GM12878 (cell line): ENCODE results near the gene GLRX5. TPM values are rescaled to one million over a fixed set of nuclear protein-coding genes. Genes with fewer than 3 reads are reported as not detected.
A peak's percentile ranks its signal among the peaks of the same experiment; 100 is the strongest.

Experiments used
- ASH2L ChIP-seq: fragments of 300-600, 200-600 bp; sonication (generic); IDR thresholded peaks from 2 replicates; pipeline ENCODE4 v1.6.1; 2017; ENCODE audit warnings: low read depth, mild to moderate bottlenecking, borderline replicate concordance
- CBFB ChIP-seq: IDR thresholded peaks from 2 replicates; pipeline ENCODE4 v1.6.1; 2016; ENCODE audit warnings: antibody characterized with exemption, low read depth
- CEBPB ChIP-seq, 2 experiments: fragments of 150-350 bp in 1 of 2; IDR thresholded peaks; 2 replicates each; pipeline ENCODE4 v1.6.1; 2012 to 2014; ENCODE audit warnings: low read depth in 2 of 2, low read length in 2 of 2, borderline replicate concordance in 1 of 2, inconsistent platforms in 1 of 2
- CEBPZ ChIP-seq: fragments of 150-350 bp; IDR thresholded peaks from 2 replicates; pipeline ENCODE4 v1.6.1; 2016; ENCODE audit warnings: low read depth, low read length
- ELK1 ChIP-seq: IDR thresholded peaks from 2 replicates; pipeline ENCODE4 v1.6.1; 2012; ENCODE audit warnings: low read depth, low read length, improper control_type of control experiment
- NFYB ChIP-seq: IDR thresholded peaks from 2 replicates; pipeline ENCODE4 v1.6.1; 2011; ENCODE audit warnings: low read depth, mild to moderate bottlenecking, low read length, improper control_type of control experiment, moderate library complexity; ENCODE audit not compliant: insufficient read depth
- POLR2AphosphoS5 ChIP-seq: IDR thresholded peaks from 2 replicates; pipeline ENCODE4 v1.6.1; 2011; ENCODE audit warnings: mild to moderate bottlenecking, low read length, inconsistent platforms
- RAD21 ChIP-seq: IDR thresholded peaks from 2 replicates; pipeline ENCODE4 v1.6.1; 2011; ENCODE audit warnings: mild to moderate bottlenecking, low read depth, low read length, moderate library complexity; ENCODE audit not compliant: insufficient read depth
- SMAD1 ChIP-seq: fragments of 450-650 bp; IDR thresholded peaks from 2 replicates; pipeline ENCODE4 v1.6.1; 2018; ENCODE audit warnings: mild to moderate bottlenecking, low read depth; ENCODE audit not compliant: partially characterized antibody
- SP1 ChIP-seq: IDR thresholded peaks from one replicate; pipeline ENCODE4 v1.6.1; 2011; ENCODE audit warnings: low read depth, low read length
- WRNIP1 ChIP-seq: IDR thresholded peaks from 2 replicates; pipeline ENCODE4 v1.6.1; 2011; ENCODE audit warnings: low read depth, low read length, improper control_type of control experiment, borderline replicate concordance
- ZNF687 ChIP-seq: fragments of 450-650 bp; IDR thresholded peaks from 2 replicates; pipeline ENCODE4 v1.6.1; 2017; ENCODE audit warnings: mild to moderate bottlenecking, moderate library complexity
- polyA plus RNA-seq, 11 experiments: library from polyadenylated mRNA; depleted of rRNA in 4 of 11; unstranded in 6 of 11; stranded (reverse) in 5 of 11; fragments of >200 nt; fragmentation: Nextera tagmentation in 4 of 11; fragmentation: Illumina TruSeq in 1 of 11; extraction: Ambion mirVana in 4 of 11; extraction: Trizol in 1 of 11; gene quantifications; 1 replicate in 1 of 11; 2 replicates in 10 of 11; pipeline versions ENCODE4 v1.2.1 to v1.2.3, GENCODE V29; 2011 to 2016; ENCODE audit warnings: inconsistent platforms in 2 of 11, missing spikeins in 2 of 11, low read depth in 1 of 11
- total RNA-seq, 4 experiments: library from RNA; depleted of rRNA in 3 of 4; stranded (reverse); fragments of >200 nt in 3 of 4; fragmentation: Illumina TruSeq in 1 of 4; extraction: Trizol in 1 of 4; gene quantifications; 2 replicates each; pipeline versions ENCODE4 v1.2.1 to v1.2.3, GENCODE V29; 2013 to 2021
- TF ChIP-seq, protein P1 (sequence below): fragments of 450-650 bp; formaldehyde crosslinking; IDR thresholded peaks from 2 replicates; pipeline ENCODE4 v1.4.0; 2022; ENCODE audit warnings: mild to moderate bottlenecking, moderate library complexity
- TF ChIP-seq, protein P2 (sequence below): IDR thresholded peaks from 2 replicates; pipeline ENCODE4 v1.6.1; 2011; ENCODE audit warnings: mild to moderate bottlenecking, low read depth, low read length, moderate library complexity; ENCODE audit not compliant: insufficient replicate concordance

GLRX5 gene
- total and polyA plus RNA-seq, 10 of the 15 experiments (the other 5 are each of a cell fraction or from before 2014, with no cell fraction given): 12.8 to 139 (median 55.4) TPM

DNA sequence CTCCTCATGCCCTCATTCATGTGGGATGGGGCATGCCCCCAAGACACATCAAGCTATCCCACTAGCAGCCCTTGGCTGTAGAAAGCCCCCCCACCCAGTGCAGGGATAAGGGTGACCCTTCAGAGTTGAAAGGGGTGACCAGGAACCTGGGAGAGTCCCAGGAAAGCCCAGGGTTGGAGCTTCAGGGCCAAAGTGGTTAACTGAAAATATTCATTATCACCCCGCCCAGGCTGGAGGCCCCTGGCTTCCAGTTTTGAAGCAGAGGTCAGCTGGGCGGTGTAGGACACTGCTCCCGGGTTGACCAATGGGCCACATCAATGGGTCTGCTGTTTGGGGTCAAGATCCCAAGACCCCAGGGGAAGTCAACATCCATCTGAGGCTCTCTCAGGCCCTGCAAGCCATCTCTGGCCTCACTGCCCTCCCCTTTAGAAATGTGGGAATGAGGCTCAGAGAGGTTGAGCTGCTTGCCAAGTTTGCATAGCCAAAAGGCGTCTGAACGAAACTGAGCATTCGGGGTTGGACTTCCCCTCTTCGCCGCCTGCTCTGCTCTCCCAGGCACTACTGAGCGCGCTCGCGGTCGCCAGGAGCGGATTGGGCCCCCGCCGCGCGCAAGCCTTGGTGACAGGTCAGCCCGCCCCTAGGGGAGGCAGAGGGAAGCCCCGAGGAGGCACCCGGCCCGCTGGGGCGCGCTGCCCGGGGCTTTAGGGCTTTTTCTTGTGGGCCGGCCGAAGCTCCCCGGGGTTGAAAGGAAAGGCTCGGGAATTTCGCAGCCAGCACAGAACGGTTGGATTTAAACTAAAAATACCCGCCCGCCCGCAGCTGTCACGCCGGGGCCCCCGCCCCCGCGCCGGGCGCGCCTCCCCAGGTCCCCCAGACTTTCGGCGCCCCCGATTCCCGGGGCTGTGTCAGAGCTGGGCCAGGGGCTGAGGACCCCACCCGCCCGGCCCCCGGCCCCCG is 19.0 kb upstream of the GLRX5 start (continued):
- no peak for TF ChIP-seq ZNF687
- TF ChIP-seq, protein P1, sequence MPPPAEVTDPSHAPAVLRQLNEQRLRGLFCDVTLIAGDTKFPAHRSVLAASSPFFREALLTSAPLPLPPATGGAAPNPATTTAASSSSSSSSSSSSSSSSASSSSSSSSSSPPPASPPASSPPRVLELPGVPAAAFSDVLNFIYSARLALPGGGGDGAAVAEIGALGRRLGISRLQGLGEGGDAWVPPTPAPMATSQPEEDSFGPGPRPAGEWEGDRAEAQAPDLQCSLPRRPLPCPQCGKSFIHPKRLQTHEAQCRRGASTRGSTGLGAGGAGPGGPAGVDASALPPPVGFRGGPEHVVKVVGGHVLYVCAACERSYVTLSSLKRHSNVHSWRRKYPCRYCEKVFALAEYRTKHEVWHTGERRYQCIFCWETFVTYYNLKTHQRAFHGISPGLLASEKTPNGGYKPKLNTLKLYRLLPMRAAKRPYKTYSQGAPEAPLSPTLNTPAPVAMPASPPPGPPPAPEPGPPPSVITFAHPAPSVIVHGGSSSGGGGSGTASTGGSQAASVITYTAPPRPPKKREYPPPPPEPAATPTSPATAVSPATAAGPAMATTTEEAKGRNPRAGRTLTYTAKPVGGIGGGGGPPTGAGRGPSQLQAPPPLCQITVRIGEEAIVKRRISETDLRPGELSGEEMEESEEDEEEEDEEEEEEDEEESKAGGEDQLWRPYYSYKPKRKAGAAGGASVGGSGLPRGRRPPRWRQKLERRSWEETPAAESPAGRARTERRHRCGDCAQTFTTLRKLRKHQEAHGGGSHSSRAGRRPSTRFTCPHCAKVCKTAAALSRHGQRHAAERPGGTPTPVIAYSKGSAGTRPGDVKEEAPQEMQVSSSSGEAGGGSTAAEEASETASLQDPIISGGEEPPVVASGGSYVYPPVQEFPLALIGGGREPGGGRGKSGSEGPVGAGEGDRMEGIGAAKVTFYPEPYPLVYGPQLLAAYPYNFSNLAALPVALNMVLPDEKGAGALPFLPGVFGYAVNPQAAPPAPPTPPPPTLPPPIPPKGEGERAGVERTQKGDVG (CRISPR knock-in tag): no peak
- peak; percentile 65 for TF ChIP-seq POLR2AphosphoS5
- no peak for TF ChIP-seq ELK1
- no peak for TF ChIP-seq ASH2L
- peak; percentile 38; the same call in 1 of the 2 replicates for TF ChIP-seq NFYB
- TF ChIP-seq, protein P2, sequence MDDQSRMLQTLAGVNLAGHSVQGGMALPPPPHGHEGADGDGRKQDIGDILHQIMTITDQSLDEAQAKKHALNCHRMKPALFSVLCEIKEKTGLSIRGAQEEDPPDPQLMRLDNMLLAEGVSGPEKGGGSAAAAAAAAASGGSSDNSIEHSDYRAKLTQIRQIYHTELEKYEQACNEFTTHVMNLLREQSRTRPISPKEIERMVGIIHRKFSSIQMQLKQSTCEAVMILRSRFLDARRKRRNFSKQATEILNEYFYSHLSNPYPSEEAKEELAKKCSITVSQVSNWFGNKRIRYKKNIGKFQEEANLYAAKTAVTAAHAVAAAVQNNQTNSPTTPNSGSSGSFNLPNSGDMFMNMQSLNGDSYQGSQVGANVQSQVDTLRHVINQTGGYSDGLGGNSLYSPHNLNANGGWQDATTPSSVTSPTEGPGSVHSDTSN: peak; percentile 24
- TF ChIP-seq SP1: peak; percentile 35
- TF ChIP-seq RAD21: peak; percentile 44
- no peak for TF ChIP-seq CEBPB (IDR thresholded peaks at IDR 0.05; ENCODE audit: borderline replicate concordance in 1 of 2, low read depth in 2 of 2, low read length in 2 of 2)
- TF ChIP-seq WRNIP1: no peak; the same call in 1 of the 2 replicates
- TF ChIP-seq CBFB: 0 out of 2 replicates have a peak, but pooled peaks have one; percentile 40
- no peak for TF ChIP-seq CEBPZ
- TF ChIP-seq SMAD1: no peak
